ENCODE data around the gene PALLD.

- TF ChIP-seq CTCF (IDR thresholded peaks at IDR 0.05; ENCODE audit: borderline replicate concordance, extremely low read depth, low read length, poor library complexity, severe bottlenecking) (no peak), EZH2 (IDR thresholded peaks at IDR 0.05; ENCODE audit: borderline replicate concordance, low read depth, low read length, severe bottlenecking) (no peak)
Measured at GRCh38 chr4:168655182-168655581, 158.3 kb downstream of the PALLD start.
